BJ (cell line): ENCODE results near the gene MYBPHL. TPM values are rescaled to one million over a fixed set of nuclear protein-coding genes. Genes with fewer than 3 reads are reported as not detected.

Source experiments
- CTCF ChIA-PET: fragments of 350-600 bp; formaldehyde crosslinking; extraction: SDS; loops from one replicate; lab custom pipeline; 2021; ENCODE audit warnings: antibody characterized with exemption, inconsistent platforms; lab: Yijun Ruan, JAX
- POLR2A ChIA-PET: fragments of 300-600 bp; sonication (Branson Sonifier 250); formaldehyde crosslinking; extraction: SDS; loops from one replicate; lab custom pipeline; 2021; ENCODE audit warnings: antibody characterized with exemption; lab: Charles Lee
- DNase-seq: peaks from one replicate; pipeline ENCODE4 v3.0.0-alpha.2; 2011; ENCODE audit warnings: low read depth
- H3K27me3 ChIP-seq: 2 replicates; pipeline ENCODE4 v1.6.0; 2011; ENCODE audit warnings: low read length; ENCODE audit not compliant: control insufficient read depth, insufficient read depth
- H3K36me3 ChIP-seq: 2 replicates; pipeline ENCODE4 v1.5.1; 2011; ENCODE audit warnings: low read length; ENCODE audit not compliant: control insufficient read depth, insufficient read depth
- H3K4me3 ChIP-seq: 2 replicates; pipeline ENCODE4 v1.5.1; 2011; ENCODE audit warnings: low read depth, mild to moderate bottlenecking, control low read depth, low read length
- polyA plus RNA-seq: library from polyadenylated mRNA; depleted of rRNA; stranded (reverse); fragments of >200 nt; gene quantifications from 2 replicates; pipeline ENCODE4 v1.2.3, GENCODE V29; 2011
- TF ChIP-seq, protein P1 (sequence below): IDR thresholded peaks from 2 replicates; pipeline ENCODE4 v1.5.1; 2011; ENCODE audit warnings: low read depth, mild to moderate bottlenecking, control low read depth, inconsistent platforms, low read length, moderate library complexity; ENCODE audit not compliant: insufficient read depth

Gene MYBPHL
- polyA plus RNA-seq, 1 experiment, result 0.06 TPM

- no peaks in the 10 kb centered on the region for H3K27me3 ChIP-seq
- H3K4me3 ChIP-seq, result no peak overlapping the region
- TF ChIP-seq, protein P1, sequence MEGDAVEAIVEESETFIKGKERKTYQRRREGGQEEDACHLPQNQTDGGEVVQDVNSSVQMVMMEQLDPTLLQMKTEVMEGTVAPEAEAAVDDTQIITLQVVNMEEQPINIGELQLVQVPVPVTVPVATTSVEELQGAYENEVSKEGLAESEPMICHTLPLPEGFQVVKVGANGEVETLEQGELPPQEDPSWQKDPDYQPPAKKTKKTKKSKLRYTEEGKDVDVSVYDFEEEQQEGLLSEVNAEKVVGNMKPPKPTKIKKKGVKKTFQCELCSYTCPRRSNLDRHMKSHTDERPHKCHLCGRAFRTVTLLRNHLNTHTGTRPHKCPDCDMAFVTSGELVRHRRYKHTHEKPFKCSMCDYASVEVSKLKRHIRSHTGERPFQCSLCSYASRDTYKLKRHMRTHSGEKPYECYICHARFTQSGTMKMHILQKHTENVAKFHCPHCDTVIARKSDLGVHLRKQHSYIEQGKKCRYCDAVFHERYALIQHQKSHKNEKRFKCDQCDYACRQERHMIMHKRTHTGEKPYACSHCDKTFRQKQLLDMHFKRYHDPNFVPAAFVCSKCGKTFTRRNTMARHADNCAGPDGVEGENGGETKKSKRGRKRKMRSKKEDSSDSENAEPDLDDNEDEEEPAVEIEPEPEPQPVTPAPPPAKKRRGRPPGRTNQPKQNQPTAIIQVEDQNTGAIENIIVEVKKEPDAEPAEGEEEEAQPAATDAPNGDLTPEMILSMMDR, result no peak
- no peak for DNase-seq
- ChIA-PET CTCF (interaction anchor here (1.0 to 1.5 kb wide), 4 partner anchors 10 to 274 kb away, joined by 3 to 4 read pairs (median 3); no protein-coding TSS in a partner anchor), POLR2A (no interaction called here)
- H3K36me3 ChIP-seq, result no peaks in the 10 kb centered on the region
Observed at GRCh38 chr1:109258481-109259466, 48.0 kb downstream of the MYBPHL start.

DNA sequence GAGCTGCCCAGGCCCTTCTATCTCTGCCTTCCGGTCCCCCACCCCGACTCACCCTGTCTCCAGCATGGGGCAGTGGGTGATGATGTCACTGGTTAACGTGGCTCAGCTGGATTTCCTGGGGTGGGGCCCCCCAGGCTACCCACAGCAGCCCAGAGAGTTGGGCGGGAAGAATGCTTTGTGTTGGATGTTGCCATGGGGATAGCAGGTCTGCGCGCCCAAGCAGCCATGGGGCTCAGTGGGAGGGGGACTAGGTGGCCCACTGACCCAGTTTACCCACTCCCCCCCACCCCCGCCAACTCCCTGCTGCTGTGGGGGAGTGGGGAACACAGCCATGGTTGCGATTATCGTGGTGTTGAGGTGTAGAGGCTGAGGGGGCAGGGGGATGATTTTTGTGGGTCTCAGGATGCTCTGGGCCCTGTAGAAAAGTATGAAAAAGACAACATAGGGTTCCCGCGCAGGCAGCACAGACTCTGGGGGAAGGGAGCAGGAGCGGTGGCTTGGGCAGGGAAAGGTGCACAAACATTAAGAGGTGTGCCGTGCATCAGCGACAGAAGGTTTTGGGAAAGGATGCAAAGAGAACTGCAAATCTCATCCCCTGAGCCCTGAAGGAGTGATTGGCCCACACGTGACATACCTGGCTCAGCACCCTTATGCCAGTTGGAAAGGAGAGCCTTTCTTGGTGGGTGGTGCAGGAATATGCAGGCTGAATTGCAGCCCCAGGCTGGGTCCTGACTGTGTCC, 49.0 kb downstream of the MYBPHL start:
- no peak overlapping the region for H3K4me3 ChIP-seq
- no peaks in the 10 kb centered on the region for H3K36me3 ChIP-seq
- POLR2A ChIA-PET, result no interaction called here
- H3K27me3 ChIP-seq, result no peaks in the 10 kb centered on the region
- CTCF ChIA-PET, result interaction anchor here (1.0 to 2.3 kb wide), 4 partner anchors 11 to 274 kb away, joined by 3 to 10 read pairs (median 6); partner anchors contain the start of gene SORT1
- TF ChIP-seq, protein P1, result no peak
- no peak for DNase-seq

DNA sequence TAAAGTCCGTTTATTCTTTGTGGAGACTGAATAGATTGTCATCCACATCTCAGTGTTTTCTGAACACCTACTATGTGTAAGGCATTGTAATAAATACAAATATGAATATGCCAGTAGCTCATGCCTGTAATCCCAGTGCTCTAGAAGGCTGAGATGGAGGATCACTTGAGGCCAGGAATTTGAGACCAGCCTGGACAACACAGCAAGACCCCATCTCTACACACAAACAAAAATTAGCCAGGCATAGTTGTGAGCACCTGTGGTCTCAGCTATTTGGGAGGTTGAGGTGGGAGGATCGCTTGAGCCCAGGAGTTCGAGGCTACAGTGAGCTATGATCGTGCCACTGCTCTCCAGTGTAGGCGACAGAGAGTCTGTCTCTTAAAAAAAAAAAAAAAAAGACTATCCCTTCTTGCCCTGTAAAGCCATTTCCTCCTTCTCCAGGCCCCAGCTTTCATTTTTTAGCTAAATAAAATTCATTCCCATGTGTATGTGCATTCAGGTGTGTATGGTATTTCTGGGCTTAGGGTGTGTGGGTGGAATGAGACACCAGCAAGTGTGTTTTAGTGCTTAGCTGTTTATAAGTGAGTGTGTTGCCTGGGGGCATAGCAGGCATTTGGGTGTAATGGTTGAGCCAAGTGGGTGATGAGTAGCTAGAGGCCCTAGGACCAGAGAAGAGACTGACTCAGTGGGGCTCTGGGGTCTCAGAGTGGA, 49.7 kb downstream of the MYBPHL start:
- CTCF ChIA-PET, result interaction anchor here (1.0 to 2.3 kb wide), 6 partner anchors 12 to 275 kb away, joined by 3 to 10 read pairs (median 4); partner anchors contain the start of genes CYB561D1 and SORT1
- DNase-seq, result no peak
- no peaks in the 10 kb centered on the region for H3K27me3 ChIP-seq
- H3K4me3 ChIP-seq, result no peak overlapping the region
- TF ChIP-seq, protein P1, result no peak
- POLR2A ChIA-PET, result no interaction called here
- H3K36me3 ChIP-seq, result no peaks in the 10 kb centered on the region

DNA sequence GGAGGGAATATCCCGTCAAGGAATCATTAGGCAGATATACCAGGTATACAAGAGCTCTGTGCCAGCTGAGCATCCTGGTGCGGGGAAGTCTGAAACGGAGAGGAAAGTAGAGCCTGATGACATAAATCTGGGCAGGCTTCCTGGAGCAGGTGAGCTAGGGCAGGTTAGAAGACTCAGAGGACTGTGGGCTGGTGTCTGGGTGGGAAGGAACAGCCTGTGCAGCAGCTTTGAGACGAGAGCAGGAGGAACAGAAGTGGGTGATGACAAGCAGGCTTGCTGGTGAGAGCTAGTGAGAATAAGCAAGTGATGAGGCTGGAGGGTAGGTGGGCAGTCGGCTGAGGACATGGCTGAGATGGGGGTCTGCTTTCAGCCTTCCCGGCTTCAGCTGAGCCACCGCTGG, 50.7 kb downstream of the MYBPHL start:
- no peaks in the 10 kb centered on the region for H3K36me3 ChIP-seq
- no peaks in the 10 kb centered on the region for H3K27me3 ChIP-seq
- DNase-seq, result no peak
- TF ChIP-seq, protein P1, result no peak
- H3K4me3 ChIP-seq, result no peak overlapping the region
- POLR2A ChIA-PET, result no interaction called here
- CTCF ChIA-PET, result interaction anchor here (0.6 to 2.3 kb wide), 6 partner anchors 13 to 276 kb away, joined by 3 to 10 read pairs (median 4); partner anchors contain the start of gene CYB561D1
